Stimulated activated CD4-positive, alpha-beta T cell treated with anti-CD3 and anti-CD28 coated beads, Interleukin-1b, Interleukin-23, amount 100 ng/mL, for 48 hours (primary cell): ENCODE data around the gene TOP3B.

ENCODE experiments used
- DNase-seq: peaks from one replicate; pipeline ENCODE4 v3.0.0-alpha.2; 2020

TOP3B gene

GRCh38 chr22:21978564-21979386 lies 3.8 kb downstream of the TOP3B start:
- no peak for DNase-seq

- DNase-seq, result no peak
Observed at GRCh38 chr22:21977814-21978213, 4.8 kb downstream of the TOP3B start.

GRCh38 chr22:21975854-21976345 lies 6.7 kb downstream of the TOP3B start:
- DNase-seq, result no peak

GRCh38 chr22:21975273-21975672 lies 7.3 kb downstream of the TOP3B start:
- no peak for DNase-seq

- DNase-seq, result no peak
Observed at GRCh38 chr22:21974058-21974649, 8.4 kb downstream of the TOP3B start.

GRCh38 chr22:21972806-21973205 lies 9.8 kb downstream of the TOP3B start:
- no peak for DNase-seq

- peak; percentile 44 for DNase-seq
Observed at GRCh38 chr22:21972293-21972779, 10.3 kb downstream of the TOP3B start.

GRCh38 chr22:21971858-21972275 lies 10.7 kb downstream of the TOP3B start:
- no peak for DNase-seq

- DNase-seq, result no peak
Observed at GRCh38 chr22:21970800-21971617, 11.6 kb downstream of the TOP3B start.

GRCh38 chr22:21970037-21970799 lies 12.4 kb downstream of the TOP3B start:
- no peak for DNase-seq

- no peak for DNase-seq
Observed at GRCh38 chr22:21968452-21969129, 14.0 kb downstream of the TOP3B start.

GRCh38 chr22:21967693-21968271 lies 14.8 kb downstream of the TOP3B start:
- no peak for DNase-seq

- DNase-seq, result no peak
Observed at GRCh38 chr22:21966643-21967516, 15.7 kb downstream of the TOP3B start.

- DNase-seq, result no peak
Observed at GRCh38 chr22:21965762-21966288, 16.8 kb downstream of the TOP3B start.

- DNase-seq, result no peak
Observed at GRCh38 chr22:21964918-21965484, 17.6 kb downstream of the TOP3B start.

GRCh38 chr22:21964234-21964633 lies 18.4 kb downstream of the TOP3B start:
- DNase-seq, result no peak

GRCh38 chr22:21963790-21964211 lies 18.8 kb downstream of the TOP3B start:
- no peak for DNase-seq

GRCh38 chr22:21963286-21963685 lies 19.3 kb downstream of the TOP3B start:
- DNase-seq, result no peak

- DNase-seq, result no peak
Observed at GRCh38 chr22:21962655-21962949, 20.0 kb downstream of the TOP3B start.
